Fibroblast of lung (primary cell): ENCODE data around the gene LRMDA.

ENCODE experiments used
- EZH2 ChIP-seq: IDR thresholded peaks from 2 replicates; pipeline ENCODE4 v1.5.1; 2012; ENCODE audit warnings: low read length, control low read depth, mild to moderate bottlenecking; ENCODE audit errors: missing control alignments
- TF ChIP-seq, protein P1 (sequence below), 2 donors: IDR thresholded peaks in 1 of 2; conservative IDR thresholded peaks in 1 of 2; 1 replicate in 1 of 2; 2 replicates in 1 of 2; pipeline ENCODE4 v1.5.1; 2011 to 2012; ENCODE audit warnings: low read length in 2 of 2, control low read depth in 1 of 2, inconsistent platforms in 1 of 2, low read depth in 1 of 2, mild to moderate bottlenecking in 1 of 2

DNA sequence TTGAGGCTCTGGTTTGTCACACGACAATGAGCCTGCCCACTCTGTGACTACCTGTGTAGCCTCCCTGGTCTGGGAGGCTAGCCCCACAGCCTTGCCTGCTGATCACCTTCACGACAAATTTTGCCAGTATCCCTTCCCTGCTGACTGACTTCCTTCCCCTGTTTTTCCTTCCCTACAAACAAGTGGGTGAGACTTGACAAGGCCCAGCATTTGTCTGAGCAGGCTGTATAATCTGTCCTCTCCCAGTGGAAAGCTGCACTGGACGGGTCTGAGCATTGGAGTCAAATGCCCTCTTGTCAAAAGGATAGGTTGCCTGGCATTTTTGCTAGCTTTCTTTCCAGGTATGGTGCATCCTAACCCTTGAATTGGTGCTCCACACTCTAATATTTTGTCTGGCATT lies 1117.7 kb downstream of the LRMDA start:
- no peak for TF ChIP-seq EZH2
- TF ChIP-seq, protein P1, sequence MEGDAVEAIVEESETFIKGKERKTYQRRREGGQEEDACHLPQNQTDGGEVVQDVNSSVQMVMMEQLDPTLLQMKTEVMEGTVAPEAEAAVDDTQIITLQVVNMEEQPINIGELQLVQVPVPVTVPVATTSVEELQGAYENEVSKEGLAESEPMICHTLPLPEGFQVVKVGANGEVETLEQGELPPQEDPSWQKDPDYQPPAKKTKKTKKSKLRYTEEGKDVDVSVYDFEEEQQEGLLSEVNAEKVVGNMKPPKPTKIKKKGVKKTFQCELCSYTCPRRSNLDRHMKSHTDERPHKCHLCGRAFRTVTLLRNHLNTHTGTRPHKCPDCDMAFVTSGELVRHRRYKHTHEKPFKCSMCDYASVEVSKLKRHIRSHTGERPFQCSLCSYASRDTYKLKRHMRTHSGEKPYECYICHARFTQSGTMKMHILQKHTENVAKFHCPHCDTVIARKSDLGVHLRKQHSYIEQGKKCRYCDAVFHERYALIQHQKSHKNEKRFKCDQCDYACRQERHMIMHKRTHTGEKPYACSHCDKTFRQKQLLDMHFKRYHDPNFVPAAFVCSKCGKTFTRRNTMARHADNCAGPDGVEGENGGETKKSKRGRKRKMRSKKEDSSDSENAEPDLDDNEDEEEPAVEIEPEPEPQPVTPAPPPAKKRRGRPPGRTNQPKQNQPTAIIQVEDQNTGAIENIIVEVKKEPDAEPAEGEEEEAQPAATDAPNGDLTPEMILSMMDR (conservative IDR thresholded peaks at IDR 0.05 in 1 of 2, IDR thresholded peaks at IDR 0.05 in 1 of 2; ENCODE audit: low read depth in 1 of 2, low read length in 2 of 2), result no peak
